ENCODE measurements around the gene EVL. TPM values are rescaled to one million over a fixed set of nuclear protein-coding genes. Genes with fewer than 3 reads are reported as not detected.
"Not testable (repeated sequence)": the region's sequence is repeated elsewhere in the genome, so short reads cannot be mapped to it uniquely, and the experiment has no call there.

EVL gene
- total and polyA plus RNA-seq, 12 donors: 26.0 to 79.4 (median 47.6) TPM

DNA sequence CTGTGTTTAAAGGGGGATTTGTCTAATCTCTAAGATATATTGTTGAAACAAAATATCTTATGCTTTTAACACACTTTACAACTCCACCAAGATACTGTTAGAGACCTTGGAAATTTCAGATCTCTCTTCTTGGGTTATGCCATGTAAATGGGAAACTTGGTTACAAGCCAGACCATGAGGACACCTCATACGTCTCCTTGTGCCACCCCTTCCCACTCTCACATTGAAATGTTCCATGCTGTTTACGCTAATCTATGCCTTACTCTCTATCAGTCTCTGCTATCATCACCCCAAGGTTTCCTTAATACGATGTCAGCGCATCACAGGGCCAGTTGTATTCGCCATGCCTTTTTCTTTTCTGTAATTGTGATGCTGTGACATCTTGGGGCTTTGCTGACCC lies 107.6 kb downstream of the EVL start:
- peaks cover 0 to 4% (median 0%) of the 10 kb centered on the region in 7 donors for H3K27me3 ChIP-seq
- no peak overlapping the region for H3K4me3 ChIP-seq
- 61 to 77% methylated on average over 5 of the region's 5 CpGs for WGBS, 2 donors
- ATAC-seq (no peak), DNase-seq (no peak)
- TF ChIP-seq CTCF (IDR thresholded peaks at IDR 0.05): no peak
- H3K9me3 ChIP-seq: no peaks in the 10 kb centered on the region
- intact Hi-C loops (cut with DNase I): no loop called here
- no peak overlapping the region for H3K27ac ChIP-seq
- H3K36me3 ChIP-seq: no peaks in the 10 kb centered on the region
- H3K4me1 ChIP-seq: no peaks in the 10 kb centered on the region

GRCh38 chr14:100173353-100173752 lies 108.1 kb downstream of the EVL start:
- TF ChIP-seq CTCF (IDR thresholded peaks at IDR 0.05): no peak
- no peak overlapping the region for H3K4me3 ChIP-seq
- no peaks in the 10 kb centered on the region for H3K9me3 ChIP-seq
- no peaks in the 10 kb centered on the region for H3K36me3 ChIP-seq
- no peak overlapping the region for H3K27ac ChIP-seq
- WGBS, 2 donors: 74 to 80% methylated on average over 7 of the region's 7 CpGs
- DNase-seq (no peak), ATAC-seq (no peak)
- intact Hi-C loops (cut with DNase I): no loop called here
- H3K27me3 ChIP-seq: peaks cover 0 to 4% (median 0%) of the 10 kb centered on the region in 7 donors
- no peaks in the 10 kb centered on the region for H3K4me1 ChIP-seq

DNA sequence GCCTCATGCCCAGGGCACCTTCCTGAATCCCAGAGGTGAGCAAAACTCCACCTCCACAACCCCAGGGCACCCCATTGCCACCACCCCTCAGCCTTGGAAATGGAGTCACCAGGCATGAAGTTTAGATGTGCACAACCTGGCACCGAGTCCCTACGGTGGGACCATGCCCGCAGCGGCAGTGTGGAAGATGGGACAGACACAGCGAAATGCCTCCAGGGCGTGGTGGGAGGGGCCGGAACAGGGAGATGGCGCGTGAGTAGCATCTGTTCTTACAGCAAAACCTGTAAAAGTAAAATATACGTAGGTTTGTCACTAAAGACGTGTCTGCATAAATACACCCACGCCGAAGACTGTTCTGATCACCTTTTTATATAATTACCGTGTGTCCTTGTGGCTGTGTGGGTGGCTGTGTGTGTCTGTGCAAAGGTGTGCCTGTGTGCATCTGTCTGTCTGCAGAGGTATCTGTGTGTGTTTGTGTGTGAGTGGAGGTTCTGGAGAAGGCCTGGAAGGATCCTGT lies 111.6 kb downstream of the EVL start:
- intact Hi-C loops (cut with DNase I): no loop called here
- no peaks in the 10 kb centered on the region for H3K4me1 ChIP-seq
- WGBS, 2 donors: 95 to 96% methylated on average over 14 of the region's 14 CpGs
- H3K27ac ChIP-seq: no peak overlapping the region
- H3K9me3 ChIP-seq: no peaks in the 10 kb centered on the region
- no peak for TF ChIP-seq CTCF (IDR thresholded peaks at IDR 0.05)
- H3K4me3 ChIP-seq: no peak overlapping the region
- DNase-seq (no peak), ATAC-seq (no peak)
- no peaks in the 10 kb centered on the region for H3K36me3 ChIP-seq
- peaks cover 0 to 4% (median 0%) of the 10 kb centered on the region in 7 donors for H3K27me3 ChIP-seq

DNA sequence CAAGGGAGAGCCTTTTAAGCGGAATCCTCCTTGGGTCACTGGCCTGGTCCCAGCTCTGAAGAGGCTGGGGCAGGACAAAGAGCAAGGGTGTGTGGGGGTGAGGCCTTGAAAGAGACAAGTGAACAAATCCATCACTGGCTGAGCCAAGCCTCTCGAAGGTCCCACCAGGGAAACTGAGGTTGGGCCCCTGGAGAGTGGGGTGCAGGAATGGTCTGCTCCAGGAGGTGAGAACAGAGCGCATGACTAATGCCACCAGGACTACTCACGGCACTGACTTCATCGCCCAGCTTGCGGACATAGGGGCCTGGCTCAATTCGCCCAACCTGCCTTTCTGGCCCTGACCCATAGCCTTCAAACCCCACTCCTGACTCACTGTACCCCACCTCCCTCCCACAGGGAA lies 113.5 kb downstream of the EVL start:
- peaks cover 0 to 2% (median 0%) of the 10 kb centered on the region in 7 donors for H3K27me3 ChIP-seq
- ATAC-seq (no peak), DNase-seq (no peak)
- no peaks in the 10 kb centered on the region for H3K4me1 ChIP-seq
- intact Hi-C loops (cut with DNase I): no loop called here
- 96 to 98% methylated on average over 7 of the region's 7 CpGs for WGBS, 2 donors
- no peak for TF ChIP-seq CTCF (IDR thresholded peaks at IDR 0.05)
- no peaks in the 10 kb centered on the region for H3K36me3 ChIP-seq
- no peak overlapping the region for H3K27ac ChIP-seq
- H3K9me3 ChIP-seq: no peaks in the 10 kb centered on the region
- no peak overlapping the region for H3K4me3 ChIP-seq

GRCh38 chr14:100180671-100181070 lies 115.4 kb downstream of the EVL start:
- DNase-seq; H3K4me1 ChIP-seq; ATAC-seq; H3K27ac ChIP-seq; H3K4me3 ChIP-seq; H3K27me3 ChIP-seq; H3K36me3 ChIP-seq; intact Hi-C loops (cut with DNase I); H3K9me3 ChIP-seq: not testable (repeated sequence)
- WGBS, 2 donors: 92 to 95% methylated on average over 18 to 25 of the region's 30 CpGs

DNA sequence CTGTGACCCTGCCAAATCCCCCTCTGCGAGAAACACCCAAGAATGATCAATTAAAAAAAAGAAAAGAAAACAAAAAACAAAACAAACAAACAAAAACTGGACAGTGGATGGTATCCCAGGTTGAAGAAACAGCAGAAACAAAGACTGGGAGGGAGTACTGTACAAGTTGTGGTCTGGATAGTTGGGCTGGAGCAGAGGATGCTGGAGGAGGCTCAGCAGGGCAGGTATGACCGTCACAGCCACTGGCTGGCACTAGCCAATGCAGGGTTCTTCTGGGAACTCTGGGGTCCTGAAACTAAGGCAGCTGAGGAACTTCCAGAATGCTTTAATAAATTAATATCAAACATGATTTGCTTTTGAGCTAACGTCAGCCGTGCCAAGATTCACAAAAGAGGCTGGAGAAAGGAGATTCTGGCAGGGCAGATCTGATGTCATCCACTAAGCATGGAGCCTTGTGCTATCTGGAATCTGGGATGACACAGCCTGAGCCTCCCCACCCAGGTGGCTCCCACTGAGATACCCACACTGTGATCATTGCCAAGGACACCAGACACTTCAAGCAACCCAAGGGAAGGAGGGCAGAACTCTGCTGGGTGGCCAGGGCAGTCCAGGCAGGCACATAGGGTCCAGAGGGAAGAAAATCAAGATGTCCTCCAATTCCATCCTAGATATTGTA lies 116.8 kb downstream of the EVL start:
- WGBS, 2 donors: 84 to 86% methylated on average over 3 to 4 of the region's 4 CpGs
- intact Hi-C loops (cut with DNase I); ATAC-seq; H3K27me3 ChIP-seq; H3K27ac ChIP-seq; H3K4me1 ChIP-seq; H3K9me3 ChIP-seq; H3K4me3 ChIP-seq; H3K36me3 ChIP-seq; DNase-seq: not testable (repeated sequence)

All from heart right ventricle (tissue), 16 donors.